ENCODE data around the gene ZBTB18. TPM values are rescaled to one million over a fixed set of nuclear protein-coding genes. Genes with fewer than 3 reads are reported as not detected.

The ZBTB18 gene
- total RNA-seq, 1 donor from 2014 or later, result 8.8 TPM

DNA sequence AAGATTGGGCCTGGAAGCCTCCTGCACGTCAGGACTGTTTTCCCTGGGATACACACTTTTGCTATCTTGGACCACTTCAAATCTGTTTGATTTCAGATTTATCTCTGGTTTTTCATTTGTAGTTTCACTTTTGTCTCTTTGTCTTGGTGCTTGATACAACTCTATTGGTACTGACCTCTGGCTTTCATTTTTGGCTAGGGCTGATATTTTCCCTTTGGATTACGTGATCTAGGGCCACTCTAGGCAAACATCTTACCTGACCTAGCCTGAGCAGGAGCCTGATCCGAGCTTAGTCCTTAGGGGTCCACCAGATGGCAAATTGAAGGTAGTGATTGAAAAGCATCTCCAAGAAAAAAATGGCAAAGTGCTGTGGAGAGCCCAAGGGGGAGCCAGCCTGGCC lies 39.6 kb downstream of the ZBTB18 start:
- intact Hi-C loops (cut with DNase I), result no loop called here
- TF ChIP-seq, protein P1, sequence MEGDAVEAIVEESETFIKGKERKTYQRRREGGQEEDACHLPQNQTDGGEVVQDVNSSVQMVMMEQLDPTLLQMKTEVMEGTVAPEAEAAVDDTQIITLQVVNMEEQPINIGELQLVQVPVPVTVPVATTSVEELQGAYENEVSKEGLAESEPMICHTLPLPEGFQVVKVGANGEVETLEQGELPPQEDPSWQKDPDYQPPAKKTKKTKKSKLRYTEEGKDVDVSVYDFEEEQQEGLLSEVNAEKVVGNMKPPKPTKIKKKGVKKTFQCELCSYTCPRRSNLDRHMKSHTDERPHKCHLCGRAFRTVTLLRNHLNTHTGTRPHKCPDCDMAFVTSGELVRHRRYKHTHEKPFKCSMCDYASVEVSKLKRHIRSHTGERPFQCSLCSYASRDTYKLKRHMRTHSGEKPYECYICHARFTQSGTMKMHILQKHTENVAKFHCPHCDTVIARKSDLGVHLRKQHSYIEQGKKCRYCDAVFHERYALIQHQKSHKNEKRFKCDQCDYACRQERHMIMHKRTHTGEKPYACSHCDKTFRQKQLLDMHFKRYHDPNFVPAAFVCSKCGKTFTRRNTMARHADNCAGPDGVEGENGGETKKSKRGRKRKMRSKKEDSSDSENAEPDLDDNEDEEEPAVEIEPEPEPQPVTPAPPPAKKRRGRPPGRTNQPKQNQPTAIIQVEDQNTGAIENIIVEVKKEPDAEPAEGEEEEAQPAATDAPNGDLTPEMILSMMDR (IDR thresholded peaks at IDR 0.05), result no peak
- H3K36me3 ChIP-seq, result no peaks in the 10 kb centered on the region
- H3K4me1 ChIP-seq, result no peaks in the 10 kb centered on the region
- no peak overlapping the region for H3K27ac ChIP-seq
- no peak for DNase-seq (ENCODE audit: extremely low spot score in 2 of 2)
- H3K9me3 ChIP-seq, result no peaks in the 10 kb centered on the region
- no peaks in the 10 kb centered on the region for H3K27me3 ChIP-seq
- H3K4me3 ChIP-seq, result no peak overlapping the region

DNA sequence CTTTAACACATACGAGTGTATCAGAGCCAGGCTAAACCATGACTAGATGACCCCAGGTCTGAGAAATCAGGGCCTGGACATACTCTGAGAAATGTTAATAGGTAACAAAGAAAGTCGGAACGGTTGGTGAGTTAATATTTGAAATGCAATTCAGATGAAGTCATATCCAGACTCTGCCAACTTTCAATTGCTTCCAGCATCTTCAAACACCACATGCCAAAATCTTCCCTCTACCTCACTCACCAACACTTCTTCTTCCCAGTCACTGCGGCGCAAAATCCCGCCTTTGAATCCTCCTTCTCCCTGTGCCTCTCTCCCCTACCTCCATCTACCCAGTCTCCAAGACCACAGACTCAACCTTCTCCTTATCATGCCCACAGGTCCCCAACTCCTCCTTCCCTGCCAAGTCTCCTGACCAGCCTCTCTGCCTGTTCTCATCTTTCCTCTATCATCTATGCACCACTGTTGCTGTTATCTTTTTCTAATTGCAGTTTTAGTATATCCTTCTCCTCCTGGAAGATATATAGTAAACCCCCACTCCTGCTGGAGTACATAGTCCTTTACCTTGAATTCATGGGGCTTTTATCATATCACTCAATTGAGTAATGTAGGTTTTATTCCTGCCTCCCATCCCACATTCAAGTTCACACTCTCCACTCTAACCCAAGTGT lies 41.3 kb downstream of the ZBTB18 start:
- no peak for TF ChIP-seq POLR2AphosphoS5 (IDR thresholded peaks at IDR 0.05; ENCODE audit: insufficient read depth in 1 of 2, low read depth in 1 of 2)

DNA sequence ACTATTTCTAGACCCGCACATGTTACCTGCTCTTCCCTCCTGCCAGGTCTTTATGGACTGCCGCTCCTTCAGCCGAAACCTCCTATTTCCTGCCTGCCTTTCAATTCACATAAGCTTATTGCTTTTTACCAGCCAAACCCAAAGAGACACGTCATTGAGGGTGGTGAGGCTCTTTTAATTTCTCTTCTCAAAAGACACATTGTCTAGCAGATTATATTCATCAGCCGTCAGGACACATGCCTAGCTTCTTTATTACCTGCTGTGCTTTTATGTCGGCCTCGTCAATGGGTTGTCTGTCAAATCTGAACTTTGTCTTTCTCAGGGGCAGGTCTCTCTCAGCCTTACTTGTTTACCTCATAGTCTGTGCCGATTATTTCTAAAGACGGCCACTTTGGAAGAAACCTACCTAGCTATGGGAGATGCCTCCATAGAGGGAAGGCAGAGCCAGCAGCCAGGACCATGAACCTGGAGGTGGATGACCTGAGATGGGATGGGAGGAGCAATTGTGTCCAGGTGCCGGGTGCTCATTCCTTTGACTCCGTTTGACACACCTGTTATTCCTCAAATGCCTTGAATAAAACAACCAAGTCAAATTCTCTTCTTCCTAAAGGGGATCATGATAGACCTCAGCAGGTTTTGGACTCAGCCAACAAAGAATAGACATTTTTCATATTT lies 42.0 kb downstream of the ZBTB18 start:
- no peak overlapping the region for H3K27ac ChIP-seq
- intact Hi-C loops (cut with DNase I), result no loop called here
- DNase-seq (ENCODE audit: extremely low spot score in 2 of 2), result no peak

More for the DNA sequence above, 41.3 kb downstream of the ZBTB18 start:
- H3K4me1 ChIP-seq, result no peaks in the 10 kb centered on the region
- H3K36me3 ChIP-seq, result no peaks in the 10 kb centered on the region
- no peak overlapping the region for H3K4me3 ChIP-seq
- H3K27ac ChIP-seq, result no peak overlapping the region
- intact Hi-C loops (cut with DNase I), result no loop called here
- no peak for DNase-seq (ENCODE audit: extremely low spot score in 2 of 2)
- no peaks in the 10 kb centered on the region for H3K9me3 ChIP-seq
- no peaks in the 10 kb centered on the region for H3K27me3 ChIP-seq

DNA sequence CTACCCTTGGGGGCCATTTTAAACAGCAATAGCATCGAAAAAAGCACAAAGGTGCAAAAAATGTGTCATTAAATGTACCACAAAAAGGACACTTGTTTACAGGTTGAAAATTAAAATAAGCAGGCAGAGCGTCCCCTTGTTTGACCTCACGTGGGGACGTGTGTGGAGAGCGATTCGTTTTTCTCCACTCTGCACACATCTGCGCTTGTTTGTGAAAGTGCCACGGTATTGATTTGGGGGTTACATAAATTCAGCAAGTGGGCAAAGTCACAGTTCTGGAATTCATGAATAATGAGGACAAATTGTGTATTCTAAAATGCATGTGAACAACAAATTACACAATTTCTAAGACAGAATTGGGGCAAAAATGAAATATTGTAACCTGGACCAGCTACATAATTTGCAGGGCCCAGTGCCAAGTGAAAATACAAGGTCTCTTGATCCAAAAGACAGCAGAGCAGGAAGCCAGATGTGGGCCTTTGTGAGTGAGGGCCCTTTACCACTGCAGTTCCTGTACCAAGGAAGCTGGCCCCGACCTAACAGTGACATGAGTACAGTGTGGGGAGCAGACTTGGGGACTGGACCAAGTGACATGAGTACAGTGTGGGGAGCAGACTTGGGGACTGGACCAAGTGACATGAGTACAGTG lies 43.9 kb downstream of the ZBTB18 start:
- Histone ChIP-seq H3K9me3 (no peaks in the 10 kb centered on the region), H3K4me1 (no peaks in the 10 kb centered on the region), H3K4me3 (no peak overlapping the region), H3K27me3 (no peaks in the 10 kb centered on the region), H3K36me3 (no peaks in the 10 kb centered on the region), H3K27ac (no peak overlapping the region)
- no peak for DNase-seq (ENCODE audit: extremely low spot score in 2 of 2)
- TF ChIP-seq, protein P1 (IDR thresholded peaks at IDR 0.05), result no peak
- TF ChIP-seq POLR2A (IDR thresholded peaks at IDR 0.05) (no peak), POLR2AphosphoS5 (IDR thresholded peaks at IDR 0.05; ENCODE audit: insufficient read depth in 1 of 2, low read depth in 1 of 2) (no peak)
- intact Hi-C loops (cut with DNase I), result no loop called here

More for the DNA sequence above, 42.0 kb downstream of the ZBTB18 start:
- Histone ChIP-seq H3K4me3 (no peak overlapping the region), H3K27me3 (no peaks in the 10 kb centered on the region), H3K36me3 (no peaks in the 10 kb centered on the region), H3K9me3 (no peaks in the 10 kb centered on the region), H3K4me1 (no peaks in the 10 kb centered on the region)
- TF ChIP-seq POLR2A (IDR thresholded peaks at IDR 0.05) (no peak), POLR2AphosphoS5 (IDR thresholded peaks at IDR 0.05; ENCODE audit: insufficient read depth in 1 of 2, low read depth in 1 of 2) (no peak)
- TF ChIP-seq, protein P1 (IDR thresholded peaks at IDR 0.05), result no peak

DNA sequence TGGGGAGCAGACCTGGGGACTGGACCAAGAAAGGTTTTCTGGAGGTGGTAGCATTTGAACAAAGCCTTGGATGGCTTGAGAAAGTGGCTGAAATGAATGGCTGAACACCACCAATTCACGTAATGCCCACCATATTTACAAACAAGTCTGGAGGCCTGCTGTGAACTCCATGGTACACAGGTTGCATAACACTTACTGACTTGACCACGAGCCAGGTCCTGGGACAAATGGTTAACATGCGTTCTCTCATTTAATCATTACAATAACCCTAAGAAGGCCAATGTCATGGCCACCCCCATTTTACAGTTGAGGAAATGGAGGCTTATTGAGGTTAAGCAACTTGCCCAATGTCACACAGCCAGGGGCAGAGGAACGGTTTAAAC lies 44.4 kb downstream of the ZBTB18 start:
- intact Hi-C loops (cut with DNase I), result no loop called here
- DNase-seq (ENCODE audit: extremely low spot score in 2 of 2), result no peak
- TF ChIP-seq POLR2A (IDR thresholded peaks at IDR 0.05), result no peak
- TF ChIP-seq, protein P1 (IDR thresholded peaks at IDR 0.05), result no peak
- TF ChIP-seq POLR2AphosphoS5 (IDR thresholded peaks at IDR 0.05; ENCODE audit: insufficient read depth in 1 of 2, low read depth in 1 of 2), result no peak
- H3K36me3 ChIP-seq, result no peaks in the 10 kb centered on the region
- no peaks in the 10 kb centered on the region for H3K9me3 ChIP-seq
- H3K27ac ChIP-seq, result no peak overlapping the region
- no peaks in the 10 kb centered on the region for H3K27me3 ChIP-seq
- H3K4me1 ChIP-seq, result no peaks in the 10 kb centered on the region
- no peak overlapping the region for H3K4me3 ChIP-seq
